Measurements from ENCODE around the gene ITPR1. TPM values are rescaled to one million over a fixed set of nuclear protein-coding genes. Genes with fewer than 3 reads are reported as not detected.
"Not testable (repeated sequence)": the region's sequence is repeated elsewhere in the genome, so short reads cannot be mapped to it uniquely, and the experiment has no call there.

ITPR1 gene
- total and polyA plus RNA-seq, 3 experiments from 2014 or later = 14.9 to 85.8 (median 82.6) TPM

DNA sequence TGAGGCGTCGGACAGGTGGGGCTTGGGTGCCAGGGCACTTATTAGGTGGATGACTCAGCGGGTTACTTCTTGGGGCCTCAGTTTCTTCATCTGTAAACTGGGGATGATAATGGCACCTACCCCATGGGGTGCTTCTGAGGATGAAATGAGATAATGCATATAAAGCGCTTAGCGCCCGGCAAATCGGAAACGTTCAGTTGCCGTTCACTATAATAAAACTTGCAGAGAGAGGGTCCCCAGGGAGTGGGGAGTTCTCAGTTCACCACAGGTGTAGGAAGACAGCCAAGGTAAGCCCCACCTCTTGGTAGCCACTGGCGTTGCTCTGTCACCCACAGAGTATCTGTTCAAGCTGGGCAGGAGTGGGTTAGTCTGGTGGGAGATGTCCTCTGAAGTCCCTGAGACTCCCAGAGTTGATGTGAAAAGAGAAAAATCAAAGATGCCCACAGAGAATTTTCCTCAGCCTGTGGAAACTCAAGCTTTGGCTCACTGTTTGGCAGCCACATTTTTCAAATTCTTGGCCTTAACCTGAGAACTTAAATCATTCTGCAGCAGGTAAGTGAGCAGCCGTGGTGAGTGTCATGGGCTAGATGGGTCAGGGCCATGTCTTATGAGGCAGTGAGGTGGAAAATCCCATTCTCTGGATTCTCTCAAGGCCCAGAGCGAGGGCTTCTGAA, 264.6 kb downstream of the ITPR1 start:
- H3K36me3 ChIP-seq (ENCODE audit: insufficient read depth, low read length) = no peaks in the 10 kb centered on the region
- Mint-ChIP-seq H3K4me1 (peaks cover 0 to 4% (median 3%) of the 10 kb centered on the region in 3 donors), H3K27ac (no peak overlapping the region), H3K27me3 (no peaks in the 10 kb centered on the region), H3K9me3 (no peaks in the 10 kb centered on the region), H3K4me3 (no peak overlapping the region), H3K36me3 (peaks cover 23 to 86% (median 35%) of the 10 kb centered on the region in 3 donors)
- H3K4me1 ChIP-seq (ENCODE audit: insufficient read depth, low read length) = no peaks in the 10 kb centered on the region
- no peak for DNase-seq
- POLR2A ChIA-PET = no interaction called here
- H3K27ac ChIP-seq (ENCODE audit: low read depth, low read length) = no peak overlapping the region
- no peaks in the 10 kb centered on the region for H3K9me3 ChIP-seq (ENCODE audit: low read length)
- CTCF ChIA-PET = no interaction called here
- no peaks in the 10 kb centered on the region for H3K27me3 ChIP-seq (ENCODE audit: insufficient read depth, low read length, poor library complexity, severe bottlenecking)
- H3K4me3 ChIP-seq (ENCODE audit: low read length) = no peak overlapping the region

DNA sequence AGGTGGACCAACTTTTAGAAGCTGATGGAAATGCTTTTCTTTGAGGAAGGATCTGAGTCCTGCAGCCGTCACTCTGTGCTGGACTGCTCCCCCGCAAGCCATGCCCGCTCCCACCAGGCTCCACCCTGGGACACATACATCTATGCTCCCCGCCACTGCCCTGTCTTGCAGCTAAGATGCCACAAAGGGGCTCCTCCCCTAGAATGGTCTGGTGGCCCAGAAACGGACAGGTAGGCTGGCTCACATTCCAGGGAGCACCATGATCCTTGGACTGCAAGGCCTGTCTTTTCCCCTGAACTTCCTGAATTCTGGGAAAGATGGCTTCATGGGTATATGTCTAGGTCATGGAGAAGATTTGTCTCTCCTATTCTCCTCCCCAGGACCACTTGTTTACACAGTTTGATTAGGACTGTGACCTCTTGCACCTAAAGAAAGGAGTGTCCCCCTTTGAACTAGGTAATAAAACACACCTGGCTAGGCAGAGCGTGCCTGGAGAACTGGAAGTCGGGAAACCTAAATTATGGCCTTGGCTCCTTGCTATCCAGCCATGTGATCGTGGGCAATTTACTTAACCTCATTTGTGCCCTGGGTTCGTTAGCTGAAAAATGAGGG, 265.2 kb downstream of the ITPR1 start:
- Histone ChIP-seq H3K4me1 (ENCODE audit: insufficient read depth, low read length) (no peaks in the 10 kb centered on the region), H3K4me3 (ENCODE audit: low read length) (no peak overlapping the region), H3K36me3 (ENCODE audit: insufficient read depth, low read length) (no peaks in the 10 kb centered on the region), H3K9me3 (ENCODE audit: low read length) (no peaks in the 10 kb centered on the region), H3K27ac (ENCODE audit: low read depth, low read length) (no peak overlapping the region), H3K27me3 (ENCODE audit: insufficient read depth, low read length, poor library complexity, severe bottlenecking) (no peaks in the 10 kb centered on the region)
- Mint-ChIP-seq H3K27ac (no peak overlapping the region), H3K36me3 (peaks cover 26 to 86% (median 42%) of the 10 kb centered on the region in 3 donors), H3K4me1 (peaks cover 0 to 3% (median 2%) of the 10 kb centered on the region in 3 donors), H3K9me3 (no peaks in the 10 kb centered on the region), H3K27me3 (no peaks in the 10 kb centered on the region), H3K4me3 (no peak overlapping the region)
- ChIA-PET CTCF (no interaction called here), POLR2A (no interaction called here)
- no peak for DNase-seq

DNA sequence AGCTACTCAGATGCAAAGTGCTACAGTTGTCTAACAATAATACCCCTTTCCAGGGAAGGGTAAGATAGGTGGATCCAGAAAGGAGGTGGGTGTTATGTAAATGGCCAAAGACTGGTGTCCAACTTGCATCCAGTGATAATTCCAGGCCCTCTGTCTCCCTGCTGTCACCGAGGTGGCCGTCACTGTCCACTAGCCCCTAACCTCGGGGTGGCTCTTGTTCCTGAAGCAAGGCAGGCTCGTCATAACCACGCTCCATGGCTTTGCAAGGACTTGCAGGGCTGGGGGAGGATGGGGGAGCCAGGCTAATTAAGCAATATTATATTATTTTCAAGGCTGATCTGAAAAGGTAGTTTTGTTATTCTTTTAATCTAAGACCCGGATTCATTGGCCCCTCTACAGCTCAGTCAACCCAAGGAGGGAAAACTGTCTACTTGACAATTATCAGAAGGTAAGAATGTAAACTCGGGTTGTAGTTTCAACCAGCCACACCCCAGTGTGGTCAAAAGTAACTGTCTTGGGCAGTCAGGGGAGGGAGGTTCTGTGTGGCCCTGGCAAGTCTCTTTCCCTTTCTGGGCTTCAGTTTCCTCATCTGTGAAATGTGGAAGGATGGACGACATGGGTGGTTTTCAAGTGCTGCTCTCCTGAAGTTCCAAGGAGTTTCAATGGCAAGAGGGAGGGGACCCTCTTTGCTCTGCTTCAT, 266.0 kb downstream of the ITPR1 start:
- DNase-seq = no peak
- ChIA-PET CTCF (no interaction called here), POLR2A (no interaction called here)
- H3K36me3 ChIP-seq (ENCODE audit: insufficient read depth, low read length) = no peaks in the 10 kb centered on the region
- Mint-ChIP-seq H3K36me3 (peaks cover 27 to 85% (median 45%) of the 10 kb centered on the region in 3 donors), H3K4me3 (no peak overlapping the region), H3K27ac (peak overlapping the region in 1 of 8 donors; percentile 47), H3K9me3 (no peaks in the 10 kb centered on the region), H3K4me1 (peaks cover 0 to 3% (median 2%) of the 10 kb centered on the region in 3 donors), H3K27me3 (no peaks in the 10 kb centered on the region)
- peak overlapping the region; percentile 26 for H3K27ac ChIP-seq (ENCODE audit: low read depth, low read length)
- no peaks in the 10 kb centered on the region for H3K4me1 ChIP-seq (ENCODE audit: insufficient read depth, low read length)
- no peaks in the 10 kb centered on the region for H3K27me3 ChIP-seq (ENCODE audit: insufficient read depth, low read length, poor library complexity, severe bottlenecking)
- no peak overlapping the region for H3K4me3 ChIP-seq (ENCODE audit: low read length)
- H3K9me3 ChIP-seq (ENCODE audit: low read length) = no peaks in the 10 kb centered on the region

DNA sequence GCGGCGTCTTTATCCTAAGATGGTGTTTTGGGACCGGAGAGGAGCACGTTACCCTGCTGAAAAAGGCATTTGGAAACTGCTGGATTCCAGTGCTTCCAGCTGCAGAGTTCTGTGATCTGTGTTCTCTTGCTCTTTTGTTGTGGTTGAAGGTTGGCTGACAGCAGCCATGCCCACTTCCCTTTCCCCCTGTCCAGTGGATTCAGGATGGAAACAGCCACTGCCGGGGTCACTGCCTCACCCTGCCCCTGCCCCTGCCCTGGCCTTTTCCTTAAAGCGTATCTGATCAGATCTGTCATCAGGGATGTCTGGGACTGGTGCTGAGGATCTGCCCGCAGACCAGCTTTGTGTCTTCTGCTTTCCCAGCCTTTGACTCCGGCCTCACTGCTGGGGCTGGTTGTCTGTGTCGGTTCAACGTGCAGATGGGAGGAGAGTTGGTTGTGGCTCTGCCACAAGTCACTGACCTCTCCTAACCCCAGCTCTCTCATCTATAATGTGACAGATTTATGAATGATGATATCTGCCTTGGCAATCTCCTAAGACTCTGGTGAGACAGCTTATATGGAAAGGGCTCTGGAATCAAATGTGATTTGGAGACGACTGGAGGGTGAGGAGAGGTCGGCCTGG, 266.7 kb downstream of the ITPR1 start:
- H3K4me3 ChIP-seq (ENCODE audit: low read length) = no peak overlapping the region
- Mint-ChIP-seq H3K4me1 (peaks cover 0 to 3% (median 2%) of the 10 kb centered on the region in 3 donors), H3K4me3 (no peak overlapping the region)

DNA sequence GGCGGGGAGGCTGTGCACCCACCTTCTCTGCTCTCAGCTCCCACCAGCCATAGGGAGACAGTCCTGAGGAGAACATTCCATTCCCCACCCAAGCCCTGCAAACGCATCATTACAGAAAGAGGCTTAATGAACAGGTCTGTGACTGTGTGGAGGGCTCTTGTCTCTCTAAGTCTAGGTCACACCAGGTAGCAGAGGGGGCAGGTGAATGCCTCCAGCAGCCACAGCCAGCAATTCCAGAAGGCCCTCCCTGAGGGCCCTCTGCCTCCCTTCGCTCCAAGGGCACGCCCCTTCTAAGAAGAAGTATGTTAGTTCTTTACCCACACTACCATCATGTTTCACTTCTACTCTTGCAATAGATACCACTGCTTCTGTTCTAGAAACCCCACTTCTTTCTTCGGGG, 268.6 kb downstream of the ITPR1 start:
- Mint-ChIP-seq H3K4me3 (no peak overlapping the region), H3K9me3 (peaks cover 0 to 3% (median 0%) of the 10 kb centered on the region in 5 donors), H3K4me1 (peaks cover 0 to 3% (median 2%) of the 10 kb centered on the region in 3 donors), H3K36me3 (peaks cover 29 to 89% (median 65%) of the 10 kb centered on the region in 3 donors), H3K27me3 (no peaks in the 10 kb centered on the region), H3K27ac (peak overlapping the region in 1 of 8 donors; percentile 47)
- no peak for DNase-seq
- no peaks in the 10 kb centered on the region for H3K9me3 ChIP-seq (ENCODE audit: low read length)
- POLR2A ChIA-PET = no interaction called here
- H3K36me3 ChIP-seq (ENCODE audit: insufficient read depth, low read length) = no peaks in the 10 kb centered on the region
- H3K4me1 ChIP-seq (ENCODE audit: insufficient read depth, low read length) = no peaks in the 10 kb centered on the region
- H3K27ac ChIP-seq (ENCODE audit: low read depth, low read length) = no peak overlapping the region
- CTCF ChIA-PET = no interaction called here
- no peak overlapping the region for H3K4me3 ChIP-seq (ENCODE audit: low read length)
- no peaks in the 10 kb centered on the region for H3K27me3 ChIP-seq (ENCODE audit: insufficient read depth, low read length, poor library complexity, severe bottlenecking)

More for the DNA sequence above, 266.7 kb downstream of the ITPR1 start:
- Mint-ChIP-seq H3K36me3 (peaks cover 28 to 84% (median 52%) of the 10 kb centered on the region in 3 donors), H3K27ac (peak overlapping the region in 1 of 8 donors; percentile 27), H3K27me3 (no peaks in the 10 kb centered on the region), H3K9me3 (peaks cover 0 to 1% (median 0%) of the 10 kb centered on the region in 5 donors)
- Histone ChIP-seq H3K27ac (ENCODE audit: low read depth, low read length) (peak overlapping the region; percentile 26), H3K27me3 (ENCODE audit: insufficient read depth, low read length, poor library complexity, severe bottlenecking) (no peaks in the 10 kb centered on the region), H3K9me3 (ENCODE audit: low read length) (no peaks in the 10 kb centered on the region), H3K4me1 (ENCODE audit: insufficient read depth, low read length) (no peaks in the 10 kb centered on the region), H3K36me3 (ENCODE audit: insufficient read depth, low read length) (no peaks in the 10 kb centered on the region)
- ChIA-PET CTCF (no interaction called here), POLR2A (no interaction called here)
- DNase-seq = no peak

DNA sequence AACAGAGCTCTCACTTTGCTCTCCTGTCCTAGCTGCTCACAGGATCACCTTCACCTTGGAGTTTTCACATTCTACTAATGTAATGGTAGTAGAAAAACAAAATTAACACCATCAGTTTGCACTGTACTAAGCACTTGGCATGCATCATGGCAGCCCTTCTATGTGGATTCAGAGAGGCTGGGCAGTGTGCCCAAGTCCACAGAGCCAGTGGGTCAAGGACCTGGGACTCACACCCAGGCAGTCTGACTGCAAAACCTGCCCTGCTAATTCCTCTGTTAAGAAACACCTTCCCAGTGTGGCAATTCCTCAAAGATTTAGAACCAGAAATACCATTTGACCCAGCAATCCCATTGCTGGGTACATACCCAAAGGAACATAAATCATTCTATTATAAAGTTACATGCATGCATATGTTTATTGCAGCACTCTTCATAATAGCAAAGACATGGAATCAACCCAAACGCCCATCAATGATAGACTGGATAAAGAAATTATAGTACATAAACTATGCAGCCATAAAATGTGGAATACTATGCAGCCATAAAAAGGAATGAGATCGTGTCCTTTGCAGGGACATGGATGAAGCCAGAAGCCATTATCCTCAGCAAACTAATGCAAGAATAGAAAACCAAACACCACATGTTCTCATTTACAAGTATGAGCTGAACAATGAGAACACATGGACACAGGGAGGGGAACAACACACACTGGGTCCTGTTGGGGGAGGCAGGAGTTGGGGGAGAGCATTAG, 269.5 kb downstream of the ITPR1 start:
- H3K27me3 Mint-ChIP-seq; H3K4me1 ChIP-seq (ENCODE audit: insufficient read depth, low read length); H3K27me3 ChIP-seq (ENCODE audit: insufficient read depth, low read length, poor library complexity, severe bottlenecking); H3K4me1 Mint-ChIP-seq; H3K9me3 Mint-ChIP-seq; H3K4me3 Mint-ChIP-seq; H3K9me3 ChIP-seq (ENCODE audit: low read length); DNase-seq; POLR2A ChIA-PET; H3K27ac ChIP-seq (ENCODE audit: low read depth, low read length); H3K36me3 ChIP-seq (ENCODE audit: insufficient read depth, low read length); H3K27ac Mint-ChIP-seq; H3K4me3 ChIP-seq (ENCODE audit: low read length): not testable (repeated sequence)
- H3K36me3 Mint-ChIP-seq = peaks cover 31 to 90% (median 69%) of the 10 kb centered on the region in 3 donors
- CTCF ChIA-PET = interaction anchor here (0.7 kb wide), 1 partner anchor 10 kb away, joined by 3 read pairs; no protein-coding TSS in a partner anchor

DNA sequence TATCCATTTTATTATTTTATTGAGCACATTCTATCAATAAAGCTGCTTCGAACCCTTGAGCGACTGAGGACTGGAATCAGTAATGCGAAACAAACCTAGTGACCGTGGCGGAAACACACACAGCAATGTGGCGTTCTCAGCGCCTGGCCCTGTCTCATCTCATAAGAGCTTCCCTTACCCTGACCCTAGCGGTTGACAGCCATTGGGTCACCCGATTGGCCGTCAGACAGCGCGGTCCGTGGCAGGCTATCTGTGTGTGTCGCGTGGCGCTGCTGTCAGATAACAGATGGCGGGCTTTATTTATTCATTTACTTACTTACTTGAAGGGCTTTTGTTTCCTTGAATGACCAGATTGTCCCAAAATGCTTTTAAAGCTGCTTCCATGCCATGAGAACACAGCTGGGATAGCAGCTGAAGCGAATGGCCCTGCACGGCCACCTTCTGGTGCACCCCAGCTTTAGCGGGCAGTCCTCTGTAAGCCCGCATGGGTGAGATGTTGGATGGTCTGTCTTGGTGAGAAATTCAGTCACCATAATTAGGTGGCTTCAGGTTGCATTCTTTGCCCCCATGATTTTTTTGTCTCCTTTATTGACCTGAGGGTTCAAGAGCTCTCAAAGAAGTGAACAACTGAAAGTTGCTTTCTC, 270.6 kb downstream of the ITPR1 start:
- Histone ChIP-seq H3K4me1 (ENCODE audit: insufficient read depth, low read length) (no peaks in the 10 kb centered on the region), H3K4me3 (ENCODE audit: low read length) (no peak overlapping the region), H3K27ac (ENCODE audit: low read depth, low read length) (no peak overlapping the region), H3K36me3 (ENCODE audit: insufficient read depth, low read length) (no peaks in the 10 kb centered on the region), H3K9me3 (ENCODE audit: low read length) (no peaks in the 10 kb centered on the region), H3K27me3 (ENCODE audit: insufficient read depth, low read length, poor library complexity, severe bottlenecking) (no peaks in the 10 kb centered on the region)
- DNase-seq = no peak
- Mint-ChIP-seq H3K36me3 (peaks cover 37 to 89% (median 72%) of the 10 kb centered on the region in 3 donors), H3K27me3 (no peaks in the 10 kb centered on the region), H3K4me1 (peaks cover 0 to 3% (median 2%) of the 10 kb centered on the region in 3 donors), H3K27ac (peak overlapping the region in 1 of 8 donors; percentile 59), H3K4me3 (no peak overlapping the region), H3K9me3 (peaks cover 0 to 3% (median 0%) of the 10 kb centered on the region in 5 donors)
- ChIA-PET CTCF (interaction anchor here (0.7 to 0.9 kb wide), 2 partner anchors 11 to 28 kb away, joined by 3 read pairs; no protein-coding TSS in a partner anchor), POLR2A (no interaction called here)

All from CD8-positive, alpha-beta memory T cell (primary cell).